ENCODE results near the gene TRMT10A.

The TRMT10A gene

GRCh38 chr4:99563310-99564186 lies at the start of gene TRMT10A:
TSS of gene TRMT10A (minus strand) at chr4:99564039. CDS start at chr4:99559338, 4,701 bp downstream.
- DNase-seq, result peak; percentile 92

- DNase-seq, result no peak
These were observed 48.9 kb upstream of the TRMT10A start for GRCh38 chr4:99612704-99613103.

- no peak for DNase-seq
These were observed 48.4 kb upstream of the TRMT10A start for GRCh38 chr4:99612281-99612680.

- no peak for DNase-seq
These were observed 46.9 kb upstream of the TRMT10A start for GRCh38 chr4:99610605-99611175.

GRCh38 chr4:99608417-99608816 lies 44.6 kb upstream of the TRMT10A start:
- DNase-seq, result no peak

- no peak for DNase-seq
These were observed 42.9 kb upstream of the TRMT10A start for GRCh38 chr4:99606716-99607115.

GRCh38 chr4:99594818-99595217 lies 31.0 kb upstream of the TRMT10A start:
- no peak for DNase-seq

- no peak for DNase-seq
These were observed 30.2 kb upstream of the TRMT10A start for GRCh38 chr4:99593781-99594641.

- DNase-seq, result no peak
These were observed 27.9 kb upstream of the TRMT10A start for GRCh38 chr4:99591757-99592156.

GRCh38 chr4:99587803-99588202 lies 24.0 kb upstream of the TRMT10A start:
- DNase-seq, result no peak

- no peak for DNase-seq
These were observed 23.5 kb upstream of the TRMT10A start for GRCh38 chr4:99587309-99587708.

GRCh38 chr4:99586797-99587196 lies 23.0 kb upstream of the TRMT10A start:
- no peak for DNase-seq

- no peak for DNase-seq
These were observed 22.5 kb upstream of the TRMT10A start for GRCh38 chr4:99586322-99586721.

- no peak for DNase-seq
These were observed 21.7 kb upstream of the TRMT10A start for GRCh38 chr4:99585516-99585915.

- no peak for DNase-seq
These were observed 14.9 kb upstream of the TRMT10A start for GRCh38 chr4:99578714-99579113.

- DNase-seq, result no peak
These were observed 10.9 kb upstream of the TRMT10A start, which contains the start of gene MTTP for GRCh38 chr4:99574530-99575324. TSS of gene MTTP (plus strand) at chr4:99574824. CDS start at chr4:99574910, 86 bp downstream.

GRCh38 chr4:99573735-99574368 lies 10.0 kb upstream of the TRMT10A start:
- DNase-seq, result no peak

- DNase-seq, result no peak
These were observed 8.8 kb upstream of the TRMT10A start for GRCh38 chr4:99572527-99573240.

- no peak for DNase-seq
These were observed 8.0 kb upstream of the TRMT10A start for GRCh38 chr4:99571883-99572282.

- DNase-seq, result peak; percentile 72
These were observed 1.1 kb upstream of the TRMT10A start for GRCh38 chr4:99564921-99565320.

- no peak for DNase-seq
These were observed 11.0 kb downstream of the TRMT10A start for GRCh38 chr4:99552872-99553271.
